Suprapubic skin (tissue), 3 donors: ENCODE results near the gene MUC5AC.

Source experiments
- CTCF ChIP-seq, 2 donors: fragments of 200-600 bp in 1 of 2; fragments of 450-650 bp in 1 of 2; sonication (generic) in 1 of 2; IDR thresholded peaks; one replicate each; pipeline ENCODE4 v1.5.1; 2016 to 2019; ENCODE audit warnings: antibody characterized with exemption in 2 of 2, mild to moderate bottlenecking in 1 of 2, moderate library complexity in 1 of 2
- EP300 ChIP-seq: sonication (generic); formaldehyde crosslinking; IDR thresholded peaks from one replicate; pipeline ENCODE4 v1.6.1; 2017; ENCODE audit warnings: antibody characterized with exemption
- POLR2A ChIP-seq, 2 donors: fragments of 450-650 bp; IDR thresholded peaks; one replicate each; pipeline ENCODE4 v1.6.1; 2017; ENCODE audit warnings: antibody characterized with exemption in 2 of 2, mild to moderate bottlenecking in 2 of 2, moderate library complexity in 2 of 2

GRCh38 chr11:1222491-1223345, 65.0 kb downstream of the MUC5AC start, which contains the start of gene MUC5B:
- no peak for TF ChIP-seq CTCF (IDR thresholded peaks at IDR 0.05)
- no peak for TF ChIP-seq POLR2A (IDR thresholded peaks at IDR 0.05)
- TF ChIP-seq EP300, result no peak
